Measurements from ENCODE around the gene CHFR.

Gene CHFR

GRCh38 chr12:132806857-132807256 is 80.5 kb downstream of the CHFR start:
- TF ChIP-seq, protein P1, sequence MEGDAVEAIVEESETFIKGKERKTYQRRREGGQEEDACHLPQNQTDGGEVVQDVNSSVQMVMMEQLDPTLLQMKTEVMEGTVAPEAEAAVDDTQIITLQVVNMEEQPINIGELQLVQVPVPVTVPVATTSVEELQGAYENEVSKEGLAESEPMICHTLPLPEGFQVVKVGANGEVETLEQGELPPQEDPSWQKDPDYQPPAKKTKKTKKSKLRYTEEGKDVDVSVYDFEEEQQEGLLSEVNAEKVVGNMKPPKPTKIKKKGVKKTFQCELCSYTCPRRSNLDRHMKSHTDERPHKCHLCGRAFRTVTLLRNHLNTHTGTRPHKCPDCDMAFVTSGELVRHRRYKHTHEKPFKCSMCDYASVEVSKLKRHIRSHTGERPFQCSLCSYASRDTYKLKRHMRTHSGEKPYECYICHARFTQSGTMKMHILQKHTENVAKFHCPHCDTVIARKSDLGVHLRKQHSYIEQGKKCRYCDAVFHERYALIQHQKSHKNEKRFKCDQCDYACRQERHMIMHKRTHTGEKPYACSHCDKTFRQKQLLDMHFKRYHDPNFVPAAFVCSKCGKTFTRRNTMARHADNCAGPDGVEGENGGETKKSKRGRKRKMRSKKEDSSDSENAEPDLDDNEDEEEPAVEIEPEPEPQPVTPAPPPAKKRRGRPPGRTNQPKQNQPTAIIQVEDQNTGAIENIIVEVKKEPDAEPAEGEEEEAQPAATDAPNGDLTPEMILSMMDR (conservative IDR thresholded peaks at IDR 0.05; ENCODE audit: low read depth, low read length): no peak
- no peak overlapping the region for H3K4me2 ChIP-seq
- H3K4me3 ChIP-seq (IDR thresholded peaks at IDR 0.05; ENCODE audit: insufficient read depth, low read depth, low read length): no peak overlapping the region
- H3K36me3 ChIP-seq (ENCODE audit: insufficient read depth): peaks cover 3% of the 10 kb centered on the region; the same call in 1 of the 2 replicates
- no peaks in the 10 kb centered on the region for H3K4me1 ChIP-seq (ENCODE audit: low read depth, poor library complexity, severe bottlenecking)
- no peaks in the 10 kb centered on the region for H3K79me2 ChIP-seq (ENCODE audit: insufficient read depth, low read depth)
- H2AFZ ChIP-seq (ENCODE audit: low read depth): no peak overlapping the region
- H3K27ac ChIP-seq: no peak overlapping the region
- H3K9ac ChIP-seq: no peak overlapping the region
- H4K20me1 ChIP-seq (ENCODE audit: insufficient read depth): no peaks in the 10 kb centered on the region
- H3K27me3 ChIP-seq (ENCODE audit: insufficient read depth, low read depth): no peaks in the 10 kb centered on the region

- no peak overlapping the region for H3K9ac ChIP-seq
- no peaks in the 10 kb centered on the region for H3K79me2 ChIP-seq (ENCODE audit: insufficient read depth, low read depth)
- no peaks in the 10 kb centered on the region for H4K20me1 ChIP-seq (ENCODE audit: insufficient read depth)
- no peaks in the 10 kb centered on the region for H3K4me1 ChIP-seq (ENCODE audit: low read depth, poor library complexity, severe bottlenecking)
- no peak overlapping the region for H3K4me2 ChIP-seq
- H3K27me3 ChIP-seq (ENCODE audit: insufficient read depth, low read depth): no peaks in the 10 kb centered on the region
- H3K27ac ChIP-seq: no peak overlapping the region
- TF ChIP-seq, protein P1 (conservative IDR thresholded peaks at IDR 0.05; ENCODE audit: low read depth, low read length): no peak
- H2AFZ ChIP-seq (ENCODE audit: low read depth): no peak overlapping the region
- H3K4me3 ChIP-seq (IDR thresholded peaks at IDR 0.05; ENCODE audit: insufficient read depth, low read depth, low read length): no peak overlapping the region
- peaks cover 3% of the 10 kb centered on the region; the same call in 1 of the 2 replicates for H3K36me3 ChIP-seq (ENCODE audit: insufficient read depth)
Measured at GRCh38 chr12:132804426-132804861, 83.0 kb downstream of the CHFR start.

- Histone ChIP-seq H3K4me1 (ENCODE audit: low read depth, poor library complexity, severe bottlenecking) (no peaks in the 10 kb centered on the region), H2AFZ (ENCODE audit: low read depth) (no peak overlapping the region), H3K79me2 (ENCODE audit: insufficient read depth, low read depth) (no peaks in the 10 kb centered on the region), H3K4me3 (IDR thresholded peaks at IDR 0.05; ENCODE audit: insufficient read depth, low read depth, low read length) (no peak overlapping the region), H3K27me3 (ENCODE audit: insufficient read depth, low read depth) (no peaks in the 10 kb centered on the region), H3K9ac (no peak overlapping the region), H3K36me3 (ENCODE audit: insufficient read depth) (peaks cover 3% of the 10 kb centered on the region; the same call in 1 of the 2 replicates), H4K20me1 (ENCODE audit: insufficient read depth) (no peaks in the 10 kb centered on the region), H3K27ac (no peak overlapping the region), H3K4me2 (no peak overlapping the region)
- TF ChIP-seq, protein P1 (conservative IDR thresholded peaks at IDR 0.05; ENCODE audit: low read depth, low read length): no peak
Measured at GRCh38 chr12:132803888-132804287, 83.5 kb downstream of the CHFR start.

- no peak overlapping the region for H3K9ac ChIP-seq
- H3K79me2 ChIP-seq (ENCODE audit: insufficient read depth, low read depth): no peaks in the 10 kb centered on the region
- H3K4me3 ChIP-seq (IDR thresholded peaks at IDR 0.05; ENCODE audit: insufficient read depth, low read depth, low read length): no peak overlapping the region
- no peak overlapping the region for H3K4me2 ChIP-seq
- TF ChIP-seq, protein P1 (conservative IDR thresholded peaks at IDR 0.05; ENCODE audit: low read depth, low read length): no peak
- H3K36me3 ChIP-seq (ENCODE audit: insufficient read depth): peaks cover 3% of the 10 kb centered on the region; the same call in 1 of the 2 replicates
- no peaks in the 10 kb centered on the region for H3K4me1 ChIP-seq (ENCODE audit: low read depth, poor library complexity, severe bottlenecking)
- H3K27ac ChIP-seq: no peak overlapping the region
- H3K27me3 ChIP-seq (ENCODE audit: insufficient read depth, low read depth): no peaks in the 10 kb centered on the region
- H2AFZ ChIP-seq (ENCODE audit: low read depth): no peak overlapping the region
- H4K20me1 ChIP-seq (ENCODE audit: insufficient read depth): no peaks in the 10 kb centered on the region
Measured at GRCh38 chr12:132803125-132803524, 84.3 kb downstream of the CHFR start.
